ENCODE results near the gene C1orf159.
A peak's percentile ranks its signal among the peaks of the same experiment; 100 is the strongest.
"Not testable (repeated sequence)": the region's sequence is repeated elsewhere in the genome, so short reads cannot be mapped to it uniquely, and the experiment has no call there.

C1orf159 gene

DNA sequence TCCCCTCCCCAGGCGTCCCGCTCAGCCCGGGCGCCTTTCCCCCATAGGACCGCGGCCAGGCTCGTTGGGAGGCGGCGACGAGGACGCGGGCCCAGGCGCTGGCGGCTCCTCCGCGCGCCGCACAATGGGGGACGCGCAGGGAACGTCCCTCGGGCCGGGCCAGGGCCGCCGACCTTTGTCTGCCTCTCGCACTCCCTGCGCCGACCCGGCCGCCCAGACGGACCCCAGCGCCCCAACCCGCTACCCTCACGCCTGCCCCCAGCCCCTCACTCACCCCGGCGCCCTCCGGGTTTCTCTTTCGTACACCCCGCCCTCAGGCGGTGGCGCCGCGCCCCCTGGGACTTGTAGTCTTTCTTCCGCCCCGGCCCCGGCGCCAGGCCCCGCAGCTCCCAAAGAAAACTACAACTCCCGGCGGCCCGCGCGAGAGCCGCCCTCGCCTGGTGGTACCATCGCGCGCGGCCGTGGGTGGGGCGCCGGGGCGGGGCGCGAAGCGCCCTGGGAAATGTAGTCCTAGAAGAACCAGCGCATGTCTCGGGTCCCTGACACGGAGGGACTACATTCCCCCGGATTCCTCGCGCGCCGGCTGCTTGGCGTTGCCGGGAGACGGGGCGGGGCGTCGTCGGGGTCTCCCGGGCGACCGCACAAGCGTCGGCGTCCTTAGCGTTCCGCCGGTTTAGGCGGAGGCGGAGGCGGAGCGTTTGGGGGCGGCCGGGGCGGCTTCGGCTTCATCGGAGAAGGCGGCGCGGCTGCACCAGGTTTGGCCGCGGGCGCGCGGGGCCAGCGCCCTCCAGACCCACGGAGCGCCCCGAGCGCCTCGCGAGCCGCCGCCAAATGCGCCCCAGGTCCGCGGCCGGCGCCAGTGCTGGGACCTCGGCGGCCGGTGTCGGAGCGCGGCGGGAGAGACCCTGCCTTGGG lies at the start of gene C1orf159:
Gene C1orf159, minus strand, starts transcription at position 304 of the 915 bp plus-strand sequence. CDS start 24,546 bp downstream, outside the sequence.
- peak; percentile 94 to 99 for DNase-seq (ENCODE audit: low read depth in 2 of 2)

DNA sequence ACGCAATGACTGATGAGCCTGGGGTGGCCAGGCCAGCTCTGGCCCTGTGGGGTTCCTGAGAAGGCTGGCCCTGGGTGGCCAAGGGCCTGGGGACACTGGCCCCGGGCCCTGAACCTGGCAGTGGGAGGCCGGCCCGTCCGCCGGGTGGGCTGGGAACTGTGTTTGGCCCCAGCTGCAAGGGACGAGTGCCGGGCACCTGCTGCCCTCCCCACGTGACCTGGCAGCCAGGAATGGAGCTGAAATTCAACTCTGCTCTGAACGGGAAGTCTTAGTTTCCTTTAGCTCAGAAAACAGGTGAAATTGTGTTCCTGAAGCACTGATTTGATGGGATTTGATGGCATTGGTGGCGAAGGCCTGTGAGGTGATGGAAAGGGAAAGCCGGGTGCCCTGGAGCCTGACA lies 49.6 kb upstream of the C1orf159 start:
- no peak for DNase-seq (ENCODE audit: low read depth in 2 of 2)

DNA sequence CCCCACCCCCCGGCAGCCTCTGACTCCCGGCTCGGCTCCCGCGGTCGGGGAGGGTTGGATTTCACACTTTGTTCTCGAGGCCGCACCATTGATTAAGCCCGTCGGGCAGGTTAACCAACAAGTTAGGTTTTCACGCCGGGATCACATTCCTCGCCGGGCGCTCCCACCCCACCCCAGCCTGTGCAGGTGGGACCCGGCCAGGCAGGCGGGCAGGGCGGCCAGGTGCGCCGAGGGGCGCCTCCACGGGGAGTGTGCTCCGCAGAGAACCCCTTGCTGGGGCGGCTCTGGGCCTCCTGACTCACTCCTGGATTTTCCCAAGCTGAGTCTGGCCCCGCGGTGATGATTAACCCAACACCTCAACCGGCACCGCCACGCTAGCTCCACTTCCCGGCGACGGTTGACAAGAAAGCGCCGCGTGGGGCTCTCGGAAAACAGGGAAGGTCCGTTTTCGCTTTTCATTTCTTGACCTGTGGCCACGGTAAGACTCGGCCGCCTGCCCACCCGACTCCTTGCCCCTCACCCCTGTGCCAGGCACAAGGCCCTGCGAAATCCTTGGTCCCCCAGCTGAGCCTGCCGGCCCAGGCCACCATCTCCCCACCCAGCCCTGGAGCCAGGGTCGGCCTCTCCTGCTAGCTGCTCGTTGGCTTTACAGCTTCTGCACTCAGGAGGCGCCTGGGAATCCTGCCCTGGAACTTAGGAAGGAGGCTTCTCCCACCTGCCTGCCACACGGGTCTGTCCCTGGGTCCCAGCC lies 49.0 kb upstream of the C1orf159 start:
- DNase-seq (ENCODE audit: low read depth in 2 of 2): no peak

DNA sequence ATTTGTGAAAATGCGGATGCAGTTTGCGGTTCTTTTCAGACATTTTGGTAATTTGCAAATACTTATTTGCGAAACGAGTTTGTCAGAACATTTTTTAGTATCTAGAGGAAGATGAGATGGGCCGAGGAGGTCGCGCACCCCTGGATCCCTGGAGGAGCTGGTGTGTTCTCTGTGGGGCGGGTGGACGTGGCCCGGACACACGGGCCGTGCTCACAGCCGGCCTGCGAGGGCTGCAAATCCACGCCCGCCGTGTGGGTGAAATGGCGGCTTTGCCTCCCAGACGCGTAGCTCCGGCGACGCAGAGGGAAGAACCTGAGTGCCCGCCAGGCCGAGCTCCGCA lies 48.4 kb upstream of the C1orf159 start:
- no peak for DNase-seq (ENCODE audit: low read depth in 2 of 2)

DNA sequence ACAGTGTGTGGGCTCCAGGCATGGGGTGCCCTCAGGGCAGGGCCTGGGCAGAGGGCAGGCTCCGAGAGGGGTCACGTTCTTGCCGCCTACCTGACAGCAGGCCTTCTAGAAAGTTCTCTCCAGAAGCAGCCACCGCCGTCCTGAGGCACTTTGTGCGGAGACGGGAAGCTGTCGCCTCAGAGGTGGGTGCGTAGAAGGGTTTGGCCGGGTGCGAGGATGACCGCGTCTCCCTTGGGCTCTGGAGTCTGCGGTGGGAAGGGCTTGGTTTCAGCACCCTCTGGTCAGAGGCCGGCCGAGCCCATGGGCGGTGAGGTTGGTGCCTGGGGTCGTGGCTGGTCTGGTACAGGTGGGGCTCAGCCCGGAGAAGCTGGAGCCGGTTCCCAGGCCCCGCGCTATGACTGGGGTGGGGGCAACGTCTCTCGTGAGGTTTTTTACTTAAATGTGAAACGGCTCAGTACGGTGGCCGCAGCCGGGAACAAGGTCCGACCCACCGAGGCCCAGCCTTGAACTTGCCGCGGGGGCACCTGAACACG lies 47.7 kb upstream of the C1orf159 start:
- DNase-seq (ENCODE audit: low read depth in 2 of 2): no peak

DNA sequence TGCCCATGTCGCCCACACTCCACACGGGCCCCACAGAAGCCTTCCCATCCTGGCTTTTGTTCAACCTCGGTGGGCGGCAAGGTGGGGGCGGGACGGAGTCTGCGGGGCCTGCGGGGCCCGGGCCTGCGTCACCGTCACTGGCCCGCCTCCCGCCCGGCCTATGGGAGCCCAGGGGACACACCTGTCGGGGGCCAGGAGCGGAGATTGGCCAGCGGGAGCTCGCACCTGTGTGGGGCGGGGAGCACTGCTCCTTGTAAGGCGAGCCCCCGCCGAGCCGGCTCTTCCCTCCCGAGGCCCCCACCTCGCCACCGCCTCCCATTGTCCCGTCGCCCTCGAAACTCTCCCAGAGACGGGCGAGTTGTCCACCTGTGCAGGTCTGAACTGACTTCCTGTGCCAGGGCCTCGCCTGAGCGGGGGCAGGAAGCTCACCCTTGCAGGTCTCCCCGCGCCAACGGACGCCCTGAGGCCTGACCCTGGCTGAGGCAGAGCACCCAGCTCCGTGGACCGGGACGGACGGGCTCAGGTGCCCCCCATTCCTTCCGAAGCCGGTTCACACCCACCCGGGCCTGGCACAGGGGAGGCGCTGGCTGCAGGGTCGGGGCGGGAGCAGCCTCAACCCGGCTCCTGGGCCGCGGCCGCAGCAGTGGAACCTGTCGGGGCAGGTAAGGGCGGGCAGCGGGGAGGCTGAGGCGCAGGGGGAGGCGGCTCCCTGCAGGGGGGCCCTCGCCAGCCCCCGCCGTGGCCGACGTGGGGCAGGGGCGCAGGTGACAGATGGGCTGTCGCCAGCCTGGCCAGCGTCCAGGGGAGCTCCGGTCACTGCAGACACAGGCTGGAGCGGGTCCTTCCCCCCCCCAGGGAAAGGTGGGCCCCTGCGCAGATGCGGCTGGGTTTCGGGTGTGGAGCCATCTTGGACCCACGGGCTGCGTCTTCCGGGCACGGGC lies 47.0 kb upstream of the C1orf159 start:
- DNase-seq (ENCODE audit: low read depth in 2 of 2): no peak

DNA sequence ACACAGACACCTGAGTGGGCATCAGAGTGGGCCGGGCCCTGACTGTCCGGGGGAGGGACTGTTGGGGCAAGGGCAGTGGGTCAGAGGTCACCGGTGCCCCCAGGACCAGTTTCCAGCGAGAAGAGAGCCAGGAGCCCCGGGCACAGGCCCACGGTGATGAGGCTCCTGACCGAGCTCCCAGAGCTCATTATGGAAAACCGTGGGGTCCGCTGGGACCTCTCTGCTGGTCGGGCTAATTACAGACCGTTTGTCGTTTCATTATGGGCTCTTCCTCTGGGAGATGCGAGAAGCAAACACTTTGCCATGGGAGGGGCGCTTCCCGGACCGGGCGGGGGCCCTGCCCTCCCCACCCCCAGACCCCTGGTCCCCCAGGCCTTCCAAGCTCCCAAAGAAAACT lies 45.8 kb upstream of the C1orf159 start:
- DNase-seq (ENCODE audit: low read depth in 2 of 2): no peak

DNA sequence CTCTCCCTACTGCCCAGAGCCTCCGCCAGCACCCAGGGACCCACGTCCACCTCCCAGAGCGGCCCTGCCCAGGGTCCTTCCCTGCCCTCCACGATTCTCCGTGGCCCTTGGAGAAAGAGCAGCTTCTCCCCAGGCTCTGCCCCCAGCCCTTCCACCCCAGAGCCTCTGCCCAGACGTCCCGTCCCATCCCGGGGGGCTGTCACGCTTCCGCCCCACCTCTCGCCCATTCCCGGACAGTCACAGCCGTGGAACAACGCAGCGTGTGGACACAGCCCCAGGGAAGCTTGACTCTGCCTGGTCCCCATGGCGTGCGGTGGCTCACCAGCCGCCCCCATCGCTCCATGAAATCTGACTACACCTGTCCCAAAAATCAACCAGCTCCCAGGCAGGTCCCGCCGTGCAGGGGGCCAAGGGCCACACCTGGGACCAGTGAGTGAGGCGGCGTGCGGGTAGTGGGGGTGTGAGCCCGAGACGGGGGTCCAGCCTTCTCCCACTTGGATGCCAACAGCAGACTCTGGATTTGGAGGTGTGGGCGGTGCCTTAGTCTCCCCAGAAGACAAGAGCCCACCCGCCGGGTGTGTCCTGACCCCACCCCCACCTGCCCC lies 45.3 kb upstream of the C1orf159 start:
- no peak for DNase-seq (ENCODE audit: low read depth in 2 of 2)

DNA sequence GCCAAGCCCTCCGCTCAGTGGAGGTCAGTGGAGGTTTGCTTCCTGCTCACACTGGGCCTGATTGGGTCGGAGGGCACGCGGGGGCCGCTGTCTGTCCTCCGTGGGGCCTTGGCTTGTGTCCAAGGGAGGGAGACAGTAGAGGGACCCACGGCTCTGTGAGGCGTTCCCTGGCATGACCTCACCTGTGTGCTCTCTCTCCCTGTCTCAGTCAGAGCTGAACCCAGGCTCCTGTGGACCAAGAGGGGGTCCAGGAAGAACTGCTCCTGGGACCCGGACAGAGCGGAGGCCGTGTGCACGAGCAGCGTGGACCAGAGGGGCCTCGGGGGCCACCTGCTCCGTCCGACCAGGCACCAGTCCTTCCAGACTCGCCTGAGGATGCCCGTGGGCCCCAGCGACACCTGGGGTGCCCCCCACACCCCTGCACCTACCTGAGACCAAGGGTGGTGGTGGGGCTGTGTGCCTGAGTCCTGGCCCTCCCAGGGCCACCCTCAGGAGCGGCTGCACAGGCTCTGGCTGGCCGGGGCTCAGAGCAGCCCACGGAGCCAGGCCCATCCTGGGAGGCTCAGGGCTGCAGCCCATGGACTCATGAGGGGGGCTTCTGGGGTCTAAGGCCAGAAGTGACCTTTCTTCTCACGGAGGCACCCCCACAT lies 44.5 kb upstream of the C1orf159 start:
- no peak for DNase-seq (ENCODE audit: low read depth in 2 of 2)

DNA sequence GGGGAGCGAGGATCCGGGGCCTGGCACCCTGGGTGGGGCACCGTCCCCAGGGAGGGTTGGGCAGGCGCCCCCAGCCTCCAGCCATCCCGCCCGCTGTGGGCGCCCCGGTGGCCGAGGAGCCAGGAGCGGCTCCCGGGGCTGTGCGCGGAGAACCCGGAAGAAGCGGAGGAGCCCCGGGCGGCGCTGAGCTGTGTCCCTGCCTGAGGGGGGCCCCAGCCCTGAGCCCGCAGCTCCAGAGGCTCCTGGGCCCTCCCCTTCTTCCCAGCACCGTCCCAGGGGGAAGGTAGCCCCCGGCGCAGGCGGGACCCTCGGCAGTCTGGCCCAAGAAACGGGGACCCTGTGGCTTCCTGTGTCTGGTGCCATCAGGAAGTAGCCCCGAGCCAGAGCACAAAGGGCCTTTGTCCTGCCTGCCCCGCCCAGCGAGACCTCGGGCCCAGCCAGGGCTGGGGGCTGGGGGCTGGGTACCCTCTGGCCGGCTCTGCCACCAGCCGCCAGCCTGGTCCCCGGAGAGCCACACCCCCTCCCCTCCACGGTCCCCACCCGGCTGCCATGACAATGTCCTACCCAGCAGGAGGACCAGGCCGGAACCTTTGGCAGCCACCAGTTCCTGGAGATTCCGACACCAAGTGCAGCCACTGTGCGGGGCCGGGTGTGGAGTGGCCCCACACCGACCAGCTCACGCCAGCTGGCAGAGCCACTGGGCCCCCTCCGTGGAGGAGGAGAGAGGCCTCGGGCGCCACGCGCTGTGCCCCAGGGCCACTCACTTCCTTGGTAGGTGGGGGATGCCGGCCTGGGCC lies 42.2 kb upstream of the C1orf159 start:
- DNase-seq (ENCODE audit: low read depth in 2 of 2): no peak

DNA sequence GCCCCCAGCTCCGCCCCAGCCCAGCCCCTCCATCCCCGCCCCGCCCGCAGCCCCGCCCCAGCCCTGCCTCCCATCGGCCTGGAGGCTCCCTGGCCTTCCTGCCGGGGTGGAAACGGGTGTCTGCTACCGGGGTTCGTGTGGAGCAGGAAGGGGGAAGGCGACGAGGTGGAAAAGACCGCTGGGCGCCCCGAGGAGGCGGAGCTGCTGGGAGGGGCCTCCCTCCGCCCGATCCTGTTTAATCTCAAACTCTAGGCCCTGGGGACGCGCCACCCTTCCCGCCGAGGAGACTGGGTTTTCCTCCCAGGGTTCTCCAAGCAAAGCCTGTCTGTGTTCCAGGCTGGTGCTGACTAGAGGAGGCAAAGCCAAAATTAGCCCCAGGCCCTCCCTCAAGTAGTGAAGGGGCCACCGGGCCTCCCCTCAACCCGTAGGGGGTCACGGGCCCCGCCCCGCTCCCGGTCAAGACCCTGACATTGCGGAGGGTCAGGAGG lies 41.6 kb upstream of the C1orf159 start:
- peak; percentile 47 to 54 for DNase-seq (ENCODE audit: low read depth in 2 of 2)

DNA sequence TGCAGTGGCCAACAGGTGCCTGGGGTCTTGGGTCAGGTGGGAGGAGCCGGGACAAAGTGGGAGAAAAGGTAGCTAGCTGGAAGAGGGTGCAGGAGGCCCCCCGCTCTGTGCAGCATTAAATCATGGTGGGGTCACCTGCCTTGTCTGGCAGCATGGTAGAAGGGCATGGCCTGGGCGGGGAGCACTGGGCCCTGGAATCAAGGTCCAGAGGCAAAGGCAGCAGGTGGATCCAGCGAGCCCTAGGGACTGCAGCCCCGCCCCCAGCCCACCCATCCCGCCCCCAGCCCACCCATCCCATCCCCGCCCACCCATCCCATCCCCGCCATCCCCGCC lies 41.1 kb upstream of the C1orf159 start:
- no peak for DNase-seq (ENCODE audit: low read depth in 2 of 2)

DNA sequence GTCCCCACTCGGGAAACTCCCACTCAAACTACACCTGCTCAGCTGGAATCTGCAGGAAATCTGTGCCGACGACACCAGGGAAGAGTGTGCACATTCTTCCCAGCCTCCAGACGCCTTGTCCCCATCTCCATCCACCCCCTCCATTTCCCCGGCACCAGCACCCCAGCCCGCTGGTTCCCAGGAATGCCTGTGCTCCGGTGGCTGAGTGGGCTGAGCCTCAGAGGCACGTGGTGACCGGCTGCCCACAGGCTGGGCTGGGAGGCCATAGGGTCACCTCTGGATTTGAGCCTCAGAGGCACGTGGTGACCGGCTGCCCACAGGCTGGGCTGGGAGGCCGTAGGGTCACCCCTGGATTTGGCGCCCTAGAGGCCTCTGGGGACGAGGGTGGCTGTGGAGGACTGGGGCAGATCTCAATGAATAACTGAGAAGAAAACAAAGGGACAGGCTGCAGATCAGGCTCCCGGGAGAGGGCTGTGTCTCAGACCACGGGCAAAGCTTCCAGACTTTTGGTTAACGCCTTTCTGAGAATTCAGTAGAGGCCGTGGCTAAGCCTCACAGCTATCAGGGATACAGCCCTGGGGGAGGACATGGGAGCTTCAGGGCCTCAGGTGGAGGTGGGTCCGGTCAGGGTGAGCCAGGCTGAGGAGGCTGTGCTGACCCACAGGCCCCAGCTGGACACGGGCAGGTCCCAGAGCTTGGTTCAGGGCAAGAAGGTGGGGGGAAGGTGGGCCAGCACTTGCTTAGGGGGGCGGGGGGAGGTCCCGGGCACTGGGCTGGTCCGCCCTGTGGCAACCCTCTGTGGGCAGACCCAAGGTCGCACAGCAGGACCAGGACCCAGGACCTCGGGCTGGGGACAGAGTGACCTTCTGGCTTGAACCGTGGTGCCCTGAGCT lies 40.5 kb upstream of the C1orf159 start:
- no peak for DNase-seq (ENCODE audit: low read depth in 2 of 2)

DNA sequence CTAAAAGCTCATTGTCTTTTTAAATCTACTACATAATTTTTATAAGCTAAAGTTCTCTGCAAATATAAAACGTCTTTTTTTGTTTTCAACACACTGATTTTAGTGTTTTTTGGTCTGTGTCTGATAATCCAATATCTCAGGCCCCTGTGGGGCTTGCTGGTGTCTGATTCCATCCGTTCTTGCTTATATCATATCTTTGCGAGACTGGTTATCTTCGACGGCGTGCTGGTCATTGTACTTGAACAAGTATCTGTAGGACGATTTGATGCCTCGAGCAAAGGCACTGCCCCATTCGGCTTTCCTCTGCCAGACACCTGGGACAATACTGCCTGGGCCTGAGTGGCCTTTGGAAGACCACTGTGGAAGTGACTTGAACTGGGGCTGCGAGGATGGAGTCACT lies 39.4 kb upstream of the C1orf159 start:
- DNase-seq (ENCODE audit: low read depth in 2 of 2): no peak

DNA sequence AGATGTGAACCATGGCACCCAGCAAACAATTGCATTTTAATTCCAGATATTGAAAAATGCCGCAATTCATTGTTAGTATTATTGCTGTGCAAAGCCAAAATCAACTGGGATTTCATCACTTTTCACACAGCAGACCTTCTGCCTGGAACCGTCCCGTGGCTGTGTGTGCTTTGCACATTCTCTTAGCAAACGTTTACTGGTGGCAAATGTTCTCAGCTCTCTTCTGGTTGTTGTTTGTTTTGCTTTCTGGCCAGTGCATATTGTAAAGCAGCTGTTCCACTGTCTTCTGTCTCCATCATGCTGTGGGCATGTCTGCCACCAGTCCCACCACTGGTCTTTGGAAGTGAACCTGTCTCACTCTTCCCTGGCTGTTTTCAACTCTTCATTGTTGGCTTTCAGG lies 38.0 kb upstream of the C1orf159 start:
- DNase-seq (ENCODE audit: low read depth in 2 of 2): no peak

DNA sequence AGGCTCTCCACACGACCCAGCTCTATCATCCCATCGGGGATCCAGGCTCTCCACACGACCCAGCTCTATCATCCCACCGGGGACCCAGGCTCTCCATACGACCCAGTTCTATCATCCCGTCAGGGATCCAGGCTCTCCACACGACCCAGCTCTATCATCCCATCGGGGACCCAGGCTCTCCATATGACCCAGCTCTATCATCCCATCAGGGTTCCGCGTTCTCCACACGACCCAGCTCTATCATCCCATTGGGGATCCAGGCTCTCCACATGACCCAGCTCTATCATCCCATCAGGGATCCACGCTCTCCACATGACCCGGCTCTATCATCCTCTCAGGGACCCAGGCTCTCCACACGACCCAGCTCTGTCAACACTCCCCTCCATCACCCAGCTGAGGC lies 37.3 kb upstream of the C1orf159 start:
- DNase-seq (ENCODE audit: low read depth in 2 of 2): not testable (repeated sequence)

DNA sequence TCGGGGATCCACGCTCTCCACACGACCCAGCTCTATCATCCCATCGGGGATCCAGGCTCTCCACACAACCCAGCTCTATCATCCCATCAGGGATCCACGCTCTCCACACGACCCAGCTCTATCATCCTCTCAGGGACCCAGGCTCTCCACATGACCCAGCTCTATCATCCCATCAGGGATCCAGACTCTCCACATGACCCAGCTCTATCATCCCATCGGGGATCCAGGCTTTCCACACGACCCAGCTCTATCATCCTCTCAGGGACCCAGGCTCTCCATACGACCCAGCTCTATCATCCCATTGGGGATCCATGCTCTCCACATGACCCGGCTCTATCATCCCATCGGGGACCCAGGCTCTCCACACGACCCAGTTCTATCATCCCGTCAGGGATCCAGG lies 36.5 kb upstream of the C1orf159 start:
- not testable (repeated sequence) for DNase-seq (ENCODE audit: low read depth in 2 of 2)

DNA sequence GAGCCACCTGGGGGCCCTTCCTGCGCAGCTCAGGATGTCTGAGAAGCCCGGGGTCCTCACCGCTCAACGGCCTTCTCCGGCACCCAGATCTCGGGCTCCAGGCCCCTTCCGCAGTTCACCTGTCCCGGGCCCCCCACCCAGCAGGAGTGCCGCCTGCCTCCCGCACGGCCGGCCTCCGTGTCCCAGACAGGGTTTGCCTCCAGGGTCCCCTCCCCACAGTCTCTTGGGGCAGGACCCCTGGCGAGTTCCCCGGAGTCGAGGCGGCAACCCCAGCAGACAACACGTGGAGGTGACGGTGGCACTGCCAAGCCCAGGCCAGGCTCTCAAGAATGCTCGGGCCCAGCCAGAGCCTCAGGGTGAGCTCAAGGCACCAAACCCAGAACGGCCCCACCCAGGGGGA lies 35.4 kb upstream of the C1orf159 start:
- DNase-seq (ENCODE audit: low read depth in 2 of 2): no peak

DNA sequence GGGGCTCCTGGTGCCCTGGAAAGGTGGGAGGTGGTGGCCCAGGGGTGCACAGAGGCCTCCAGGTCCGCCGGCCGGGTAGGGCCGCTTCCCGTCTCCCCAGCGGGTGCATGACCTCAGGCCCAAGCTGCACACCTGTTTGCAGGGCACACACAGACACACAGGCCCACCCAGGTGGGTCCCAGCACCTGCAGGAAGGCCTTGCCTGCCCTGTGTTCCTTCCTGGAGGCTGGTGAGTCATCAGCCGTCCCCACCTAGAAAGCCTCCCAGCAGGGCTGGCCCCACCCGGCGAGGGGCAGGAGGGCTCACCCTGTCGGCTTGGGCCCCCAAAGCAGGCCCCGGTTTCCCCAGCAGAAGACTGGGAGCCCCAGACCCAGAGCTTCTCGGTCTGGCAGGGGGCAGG lies 34.2 kb upstream of the C1orf159 start:
- no peak for DNase-seq (ENCODE audit: low read depth in 2 of 2)
